ENCODE results near the gene AACS. TPM values are rescaled to one million over a fixed set of nuclear protein-coding genes. Genes with fewer than 3 reads are reported as not detected.

Gene AACS
- total RNA-seq, 1 experiment from 2014 or later = 54.0 TPM

Other genes starting within 250 kb of the AACS start
- gene SCARB1, start 201.6 kb upstream of the AACS start, total RNA-seq (2021) = 68.3 to 71.0 TPM (median 70.8 TPM) in 3 replicates
- gene UBC, start 150.8 kb upstream of the AACS start, total RNA-seq (2021) = 530 to 561 TPM (median 544 TPM) in 3 replicates
- 31.7 to 40.5 TPM (median 33.0 TPM) in 3 replicates for gene DHX37, start 76.3 kb upstream of the AACS start, total RNA-seq (2021)
- 11.5 to 11.9 TPM (median 11.8 TPM) in 3 replicates for gene BRI3BP, start 71.8 kb upstream of the AACS start, total RNA-seq (2021)
- gene TMEM132B, start 121.0 kb downstream of the AACS start, total RNA-seq (2021) = 79.0 to 83.4 TPM (median 83.3 TPM) in 3 replicates

All from WTC11 (cell line).